ENCODE results near the gene JUP. TPM values are rescaled to one million over a fixed set of nuclear protein-coding genes. Genes with fewer than 3 reads are reported as not detected.

Gene JUP
- total RNA-seq, 1 experiment from 2014 or later, result 132 TPM

DNA sequence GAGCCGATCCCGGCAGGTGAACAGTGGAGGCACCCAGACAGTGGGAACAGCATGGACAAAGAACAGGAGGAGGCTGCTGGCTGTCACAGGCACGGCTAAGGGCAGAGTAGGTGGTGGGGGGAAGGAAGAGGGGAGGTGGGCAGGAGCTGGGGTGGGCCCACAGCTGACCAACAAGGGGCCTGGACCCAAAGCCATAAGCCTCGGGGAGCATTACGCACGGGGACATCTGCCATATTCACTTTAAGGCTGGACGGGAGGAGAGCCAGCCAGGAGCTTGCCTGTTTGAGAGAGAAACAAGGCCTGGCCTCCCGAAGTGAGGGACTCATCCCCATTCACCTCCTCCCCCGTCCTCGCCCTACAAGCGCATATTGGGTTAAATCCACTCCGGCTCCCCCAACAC lies 32.4 kb downstream of the JUP start:
- TF ChIP-seq, protein P1, sequence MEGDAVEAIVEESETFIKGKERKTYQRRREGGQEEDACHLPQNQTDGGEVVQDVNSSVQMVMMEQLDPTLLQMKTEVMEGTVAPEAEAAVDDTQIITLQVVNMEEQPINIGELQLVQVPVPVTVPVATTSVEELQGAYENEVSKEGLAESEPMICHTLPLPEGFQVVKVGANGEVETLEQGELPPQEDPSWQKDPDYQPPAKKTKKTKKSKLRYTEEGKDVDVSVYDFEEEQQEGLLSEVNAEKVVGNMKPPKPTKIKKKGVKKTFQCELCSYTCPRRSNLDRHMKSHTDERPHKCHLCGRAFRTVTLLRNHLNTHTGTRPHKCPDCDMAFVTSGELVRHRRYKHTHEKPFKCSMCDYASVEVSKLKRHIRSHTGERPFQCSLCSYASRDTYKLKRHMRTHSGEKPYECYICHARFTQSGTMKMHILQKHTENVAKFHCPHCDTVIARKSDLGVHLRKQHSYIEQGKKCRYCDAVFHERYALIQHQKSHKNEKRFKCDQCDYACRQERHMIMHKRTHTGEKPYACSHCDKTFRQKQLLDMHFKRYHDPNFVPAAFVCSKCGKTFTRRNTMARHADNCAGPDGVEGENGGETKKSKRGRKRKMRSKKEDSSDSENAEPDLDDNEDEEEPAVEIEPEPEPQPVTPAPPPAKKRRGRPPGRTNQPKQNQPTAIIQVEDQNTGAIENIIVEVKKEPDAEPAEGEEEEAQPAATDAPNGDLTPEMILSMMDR (conservative IDR thresholded peaks at IDR 0.05; ENCODE audit: low read depth, low read length), result no peak
- TF ChIP-seq EZH2phosphoT487 (IDR thresholded peaks at IDR 0.05; ENCODE audit: borderline replicate concordance, low read length) (no peak), EZH2 (IDR thresholded peaks at IDR 0.05; ENCODE audit: low read length, unreplicated experiment) (no peak)
- CTCF ChIA-PET, result no interaction called here
- DNase-seq, result no peak
- Histone ChIP-seq H2AFZ (ENCODE audit: low read length) (no peak overlapping the region), H3K4me1 (ENCODE audit: insufficient read depth, low read length) (no peaks in the 10 kb centered on the region), H3K27me3 (ENCODE audit: low read length) (no peaks in the 10 kb centered on the region), H3K9ac (ENCODE audit: low read length) (no peak overlapping the region), H3K79me2 (ENCODE audit: low read length) (no peaks in the 10 kb centered on the region), H3K9me3 (ENCODE audit: low read length) (no peaks in the 10 kb centered on the region), H3F3A (ENCODE audit: low read length, unreplicated experiment) (no peaks in the 10 kb centered on the region), H3K27ac (ENCODE audit: low read length) (no peak overlapping the region), H3K36me3 (ENCODE audit: low read depth, low read length) (peaks cover 7% of the 10 kb centered on the region; the same call in 1 of the 2 replicates), H3K4me3 (ENCODE audit: low read length) (no peak overlapping the region), H4K20me1 (ENCODE audit: low read length) (no peaks in the 10 kb centered on the region), H3K9me2 (replicated peaks; ENCODE audit: low read length) (no peaks in the 10 kb centered on the region), H3K4me2 (ENCODE audit: low read length) (no peak overlapping the region)
- intact Hi-C loops (cut with micrococcal nuclease), result no loop called here
- BruUV-seq (replicated peaks), result no TSS peak
- POLR2A ChIA-PET (ENCODE audit: unreplicated experiment), result no interaction called here
- ATAC-seq, result no peak

DNA sequence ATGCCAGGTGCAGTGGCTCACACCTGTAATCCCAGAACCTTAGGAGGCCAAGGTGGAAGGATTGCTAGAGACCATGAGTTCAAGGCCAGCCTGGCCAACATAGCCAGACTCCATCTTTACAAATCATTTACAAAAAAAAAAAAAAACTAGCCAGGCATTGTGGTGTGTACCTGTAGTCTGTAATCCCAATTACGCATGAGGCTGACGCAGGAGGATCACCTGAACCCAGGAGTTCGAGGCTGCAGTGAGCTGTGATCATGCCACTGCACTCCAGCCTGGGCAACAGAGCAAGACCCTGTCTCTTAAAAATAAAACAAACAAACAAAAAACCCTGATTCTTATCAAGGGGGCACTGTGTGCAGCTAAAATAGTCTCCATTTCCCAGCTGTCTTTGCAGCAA lies 35.2 kb downstream of the JUP start:
- no peaks in the 10 kb centered on the region for H3K4me1 ChIP-seq (ENCODE audit: insufficient read depth, low read length)
- CTCF ChIA-PET, result interaction anchor here (0.6 kb wide), 1 partner anchor 22 kb away, joined by 3 read pairs; no protein-coding TSS in a partner anchor
- H3K79me2 ChIP-seq (ENCODE audit: low read length), result no peaks in the 10 kb centered on the region
- DNase-seq (no peak), ATAC-seq (no peak)
- no peak overlapping the region for H2AFZ ChIP-seq (ENCODE audit: low read length)
- H3K9ac ChIP-seq (ENCODE audit: low read length), result no peak overlapping the region
- H3K4me2 ChIP-seq (ENCODE audit: low read length), result no peak overlapping the region
- BruUV-seq (replicated peaks), result no TSS peak
- H3K9me2 ChIP-seq (replicated peaks; ENCODE audit: low read length), result no peaks in the 10 kb centered on the region
- peaks cover 4% of the 10 kb centered on the region; the same call in 1 of the 2 replicates for H3K36me3 ChIP-seq (ENCODE audit: low read depth, low read length)
- H3K27me3 ChIP-seq (ENCODE audit: low read length), result no peaks in the 10 kb centered on the region
- intact Hi-C loops (cut with micrococcal nuclease), result no loop called here
- H3F3A ChIP-seq (ENCODE audit: low read length, unreplicated experiment), result no peaks in the 10 kb centered on the region
- POLR2A ChIA-PET (ENCODE audit: unreplicated experiment), result no interaction called here
- H4K20me1 ChIP-seq (ENCODE audit: low read length), result no peaks in the 10 kb centered on the region
- TF ChIP-seq, protein P1 (conservative IDR thresholded peaks at IDR 0.05; ENCODE audit: low read depth, low read length), result no peak
- TF ChIP-seq EZH2phosphoT487 (IDR thresholded peaks at IDR 0.05; ENCODE audit: borderline replicate concordance, low read length) (no peak), EZH2 (IDR thresholded peaks at IDR 0.05; ENCODE audit: low read length, unreplicated experiment) (no peak)
- no peak overlapping the region for H3K27ac ChIP-seq (ENCODE audit: low read length)
- H3K9me3 ChIP-seq (ENCODE audit: low read length), result no peaks in the 10 kb centered on the region
- H3K4me3 ChIP-seq (ENCODE audit: low read length), result no peak overlapping the region

DNA sequence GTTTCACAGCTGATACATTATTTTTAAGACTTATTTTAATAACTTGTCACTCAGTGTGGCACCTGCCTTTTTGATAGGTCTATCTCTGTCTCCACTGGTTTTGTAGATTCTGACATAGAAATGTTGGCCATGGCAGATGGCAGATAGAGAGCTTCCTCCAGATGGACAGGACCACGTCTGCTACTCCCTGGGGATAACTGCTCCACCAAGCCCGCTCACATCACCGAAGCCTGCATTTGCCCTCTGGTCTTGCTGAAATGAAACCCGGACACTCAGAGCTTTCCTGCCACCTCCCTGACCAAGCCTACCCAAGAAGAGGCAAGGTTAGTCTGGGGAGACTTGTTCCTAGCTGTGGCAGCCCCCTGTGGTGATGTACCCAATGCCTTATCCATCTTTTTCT lies 35.6 kb downstream of the JUP start:
- ChIA-PET POLR2A (ENCODE audit: unreplicated experiment) (no interaction called here), CTCF (interaction anchor here (0.6 kb wide), 1 partner anchor 23 kb away, joined by 3 read pairs; no protein-coding TSS in a partner anchor)
- Histone ChIP-seq H3F3A (ENCODE audit: low read length, unreplicated experiment) (no peaks in the 10 kb centered on the region), H3K9ac (ENCODE audit: low read length) (no peak overlapping the region), H3K9me3 (ENCODE audit: low read length) (no peaks in the 10 kb centered on the region), H3K79me2 (ENCODE audit: low read length) (no peaks in the 10 kb centered on the region), H3K36me3 (ENCODE audit: low read depth, low read length) (peaks cover 4% of the 10 kb centered on the region; the same call in 1 of the 2 replicates), H3K4me3 (ENCODE audit: low read length) (no peak overlapping the region), H3K9me2 (replicated peaks; ENCODE audit: low read length) (no peaks in the 10 kb centered on the region), H3K27me3 (ENCODE audit: low read length) (no peaks in the 10 kb centered on the region), H3K4me1 (ENCODE audit: insufficient read depth, low read length) (no peaks in the 10 kb centered on the region), H3K4me2 (ENCODE audit: low read length) (no peak overlapping the region), H3K27ac (ENCODE audit: low read length) (no peak overlapping the region), H2AFZ (ENCODE audit: low read length) (no peak overlapping the region), H4K20me1 (ENCODE audit: low read length) (no peaks in the 10 kb centered on the region)
- TF ChIP-seq, protein P1 (conservative IDR thresholded peaks at IDR 0.05; ENCODE audit: low read depth, low read length), result no peak
- TF ChIP-seq EZH2phosphoT487 (IDR thresholded peaks at IDR 0.05; ENCODE audit: borderline replicate concordance, low read length) (no peak), EZH2 (IDR thresholded peaks at IDR 0.05; ENCODE audit: low read length, unreplicated experiment) (no peak)
- BruUV-seq (replicated peaks), result no TSS peak
- intact Hi-C loops (cut with micrococcal nuclease), result no loop called here
- no peak for ATAC-seq
- no peak for DNase-seq
